HG03558 (cell line): Measurements from ENCODE around the gene MYO1D.

Source experiments
- ATAC-seq: cut with Tn5 transposase; IDR thresholded peaks from one replicate; pipeline ENCODE4 v1.9.1; 2021; ENCODE audit warnings: moderate number of reproducible peaks; ENCODE audit not compliant: unreplicated experiment; ENCODE audit errors: extremely low read depth

MYO1D gene

GRCh38 chr17:32786169-32786568, 90.8 kb downstream of the MYO1D start:
- ATAC-seq = no peak

GRCh38 chr17:32784113-32784512, 92.8 kb downstream of the MYO1D start:
- ATAC-seq = no peak

- ATAC-seq = no peak
Measured at GRCh38 chr17:32783602-32784001, 93.3 kb downstream of the MYO1D start.

GRCh38 chr17:32780721-32781120, 96.2 kb downstream of the MYO1D start:
- ATAC-seq = no peak

- ATAC-seq = no peak
Measured at GRCh38 chr17:32777922-32778321, 99.0 kb downstream of the MYO1D start.

GRCh38 chr17:32777436-32777835, 99.5 kb downstream of the MYO1D start:
- ATAC-seq = no peak

GRCh38 chr17:32774695-32775084, 102.2 kb downstream of the MYO1D start:
- ATAC-seq = no peak

- ATAC-seq = no peak
Measured at GRCh38 chr17:32773856-32774694, 102.8 kb downstream of the MYO1D start.

GRCh38 chr17:32772453-32773025, 104.4 kb downstream of the MYO1D start:
- ATAC-seq = no peak

GRCh38 chr17:32771396-32771795, 105.5 kb downstream of the MYO1D start:
- ATAC-seq = no peak

- ATAC-seq = no peak
Measured at GRCh38 chr17:32769846-32770245, 107.1 kb downstream of the MYO1D start.

GRCh38 chr17:32763855-32764439, 113.0 kb downstream of the MYO1D start:
- ATAC-seq = no peak

GRCh38 chr17:32759476-32759875, 117.4 kb downstream of the MYO1D start:
- ATAC-seq = no peak

GRCh38 chr17:32757963-32758362, 119.0 kb downstream of the MYO1D start:
- no peak for ATAC-seq

GRCh38 chr17:32756696-32757095, 120.2 kb downstream of the MYO1D start:
- no peak for ATAC-seq

- no peak for ATAC-seq
Measured at GRCh38 chr17:32755045-32755805, 121.7 kb downstream of the MYO1D start.

- ATAC-seq = no peak
Measured at GRCh38 chr17:32752934-32753333, 124.0 kb downstream of the MYO1D start.

GRCh38 chr17:32747856-32748255, 129.1 kb downstream of the MYO1D start:
- no peak for ATAC-seq

- no peak for ATAC-seq
Measured at GRCh38 chr17:32746698-32747097, 130.2 kb downstream of the MYO1D start.

GRCh38 chr17:32746280-32746679, 130.6 kb downstream of the MYO1D start:
- no peak for ATAC-seq
